ENCODE data around the gene LPIN3. TPM values are rescaled to one million over a fixed set of nuclear protein-coding genes. Genes with fewer than 3 reads are reported as not detected.

The LPIN3 gene
- total and polyA plus RNA-seq, 2 of the 4 experiments (the other 2 are of a cell fraction): 2.3 to 8.3 TPM

GRCh38 chr20:41355598-41356203, 15.1 kb downstream of the LPIN3 start:
- H2AFZ ChIP-seq (replicated peaks; ENCODE audit: low read length, poor library complexity): no peak overlapping the region
- ATAC-seq (ENCODE audit: low read depth) (no peak), DNase-seq (no peak)
- in situ Hi-C loops (cut with MboI; ENCODE audit: low sequenced_read_pairs) (no loop called here), intact Hi-C loops (cut with micrococcal nuclease) (no loop called here), dilution Hi-C loops (cut with HindIII; ENCODE audit: low sequenced_read_pairs, unreplicated experiment) (no loop called here)
- no peaks in the 10 kb centered on the region for H3K36me3 ChIP-seq (ENCODE audit: control insufficient read depth, insufficient read depth, low read length)
- H2BK5ac ChIP-seq (ENCODE audit: low read depth, low read length, poor library complexity, severe bottlenecking): no peak overlapping the region
- H3K4me2 ChIP-seq (ENCODE audit: low read depth, low read length): no peak overlapping the region
- H3K27me3 ChIP-seq (ENCODE audit: control insufficient read depth, insufficient read depth, low read length): no peaks in the 10 kb centered on the region
- no peak for TF ChIP-seq BHLHE40 (IDR thresholded peaks at IDR 0.05; ENCODE audit: low read depth, low read length)
- no peak for TF ChIP-seq MAFK (IDR thresholded peaks at IDR 0.05; ENCODE audit: low read depth, low read length)
- no peak for TF ChIP-seq SMC3 (IDR thresholded peaks at IDR 0.05; ENCODE audit: low read depth, low read length)
- no peak for TF ChIP-seq USF2 (IDR thresholded peaks at IDR 0.05; ENCODE audit: low read depth, low read length)
- TF ChIP-seq RFX5 (IDR thresholded peaks at IDR 0.05; ENCODE audit: low read depth, low read length): no peak
- no peak for TF ChIP-seq NFE2L2 (IDR thresholded peaks at IDR 0.05; ENCODE audit: low read depth, low read length)
- TF ChIP-seq POLR2A (IDR thresholded peaks at IDR 0.05; ENCODE audit: low read depth, low read length): no peak
- no peak overlapping the region for H3K4ac ChIP-seq (ENCODE audit: low read depth, low read length)
- no peak overlapping the region for H3K56ac ChIP-seq (ENCODE audit: extremely low read depth, insufficient read depth, low read length)
- H3K27ac ChIP-seq (ENCODE audit: insufficient read depth, low read length): no peak overlapping the region
- CTCF ChIA-PET: no interaction called here
- no peak overlapping the region for H2BK20ac ChIP-seq (ENCODE audit: low read depth, low read length)
- no peaks in the 10 kb centered on the region for H3K9me3 ChIP-seq (ENCODE audit: control insufficient read depth, insufficient read depth, low read length)
- no peak overlapping the region for H4K91ac ChIP-seq (ENCODE audit: insufficient read depth, low read depth, low read length)
- H3K79me1 ChIP-seq (ENCODE audit: low read depth in 1 of 2, low read length in 2 of 2): no peaks in the 10 kb centered on the region
- POLR2A ChIA-PET (ENCODE audit: unreplicated experiment): no interaction called here
- no peak overlapping the region for H2BK15ac ChIP-seq (ENCODE audit: low read depth, low read length)
- no peak overlapping the region for H3K9ac ChIP-seq (ENCODE audit: low read depth, low read length)
- no peak overlapping the region for H2AK5ac ChIP-seq (ENCODE audit: low read depth, low read length)
- no peak overlapping the region for H3K23ac ChIP-seq (ENCODE audit: low read depth, low read length)
- H2BK120ac ChIP-seq (ENCODE audit: low read depth, low read length): no peak overlapping the region
- H3K4me1 ChIP-seq (ENCODE audit: control insufficient read depth, insufficient read depth, low read length): no peaks in the 10 kb centered on the region
- no peak overlapping the region for H2AK9ac ChIP-seq (replicated peaks; ENCODE audit: low read depth, low read length, poor library complexity)
- H3K14ac ChIP-seq (replicated peaks; ENCODE audit: low read depth, low read length): no peak overlapping the region
- no peak overlapping the region for H4K5ac ChIP-seq (ENCODE audit: low read depth, low read length)
- no peak overlapping the region for H4K8ac ChIP-seq (ENCODE audit: low read depth in 2 of 2, low read length in 2 of 2)
- no peaks in the 10 kb centered on the region for H4K20me1 ChIP-seq (ENCODE audit: insufficient read depth, low read length)
- no CpG with 5 or more reads among the region's 7 CpGs for WGBS, 2 experiments (ENCODE audit: extremely low coverage in 2 of 2, insufficient read length in 1 of 2)
- H3K9me1 ChIP-seq (ENCODE audit: insufficient read depth, low read length): no peaks in the 10 kb centered on the region
- H3K4me3 ChIP-seq (ENCODE audit: insufficient read depth, low read depth, low read length): no peak overlapping the region
- no peak overlapping the region for H3K18ac ChIP-seq (ENCODE audit: low read depth, low read length)
- no TSS peak for BruUV-seq (replicated peaks)

Measured in IMR-90 (cell line).